ENCODE measurements around the gene PRCC. TPM values are rescaled to one million over a fixed set of nuclear protein-coding genes. Genes with fewer than 3 reads are reported as not detected.
A peak's percentile ranks its signal among the peaks of the same experiment; 100 is the strongest.

Gene PRCC
- polyA plus RNA-seq, 1 donor (not counting 4 experiments of a cell fraction or from before 2014, with no cell fraction given): 40.4 TPM

DNA sequence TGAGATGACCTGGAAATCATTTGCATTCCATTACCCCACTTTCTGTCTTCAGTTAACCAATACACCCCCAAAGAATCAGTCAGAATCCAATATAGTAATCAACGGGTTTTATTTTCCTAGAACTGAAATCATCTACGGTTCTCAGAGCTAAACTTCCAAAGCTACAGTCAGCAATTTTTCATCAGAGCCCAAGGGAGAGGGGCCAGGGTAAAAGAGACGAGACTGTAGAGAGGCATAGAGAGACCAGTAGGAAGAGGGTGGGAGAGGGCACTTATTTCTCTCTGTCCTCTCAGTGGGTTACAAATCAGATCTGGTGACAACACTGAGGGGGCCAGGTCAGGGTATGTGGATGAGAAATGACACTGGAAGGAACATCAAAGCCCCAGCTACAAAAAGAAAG, 25.3 kb upstream of the PRCC start:
- DNase-seq (ENCODE audit: low read depth, low spot score): no peak
- H4K20me1 ChIP-seq (ENCODE audit: control insufficient read depth, extremely low read depth, insufficient read depth, low read length): no peaks in the 10 kb centered on the region
- dilution Hi-C loops (cut with MboI; ENCODE audit: extremely low pct_ligation_motif_present, low sequenced_read_pairs): no loop called here
- H3K9me3 ChIP-seq (ENCODE audit: control insufficient read depth, low read depth, low read length): no peaks in the 10 kb centered on the region
- H3K9ac ChIP-seq (ENCODE audit: control insufficient read depth, extremely low read depth, insufficient read depth, low read length): no peak overlapping the region
- no peak overlapping the region for H3K4me3 ChIP-seq (ENCODE audit: control insufficient read depth in 2 of 3, extremely low read depth in 1 of 3, insufficient read depth in 2 of 3, low read depth in 1 of 3, low read length in 3 of 3)
- TF ChIP-seq, protein P1, sequence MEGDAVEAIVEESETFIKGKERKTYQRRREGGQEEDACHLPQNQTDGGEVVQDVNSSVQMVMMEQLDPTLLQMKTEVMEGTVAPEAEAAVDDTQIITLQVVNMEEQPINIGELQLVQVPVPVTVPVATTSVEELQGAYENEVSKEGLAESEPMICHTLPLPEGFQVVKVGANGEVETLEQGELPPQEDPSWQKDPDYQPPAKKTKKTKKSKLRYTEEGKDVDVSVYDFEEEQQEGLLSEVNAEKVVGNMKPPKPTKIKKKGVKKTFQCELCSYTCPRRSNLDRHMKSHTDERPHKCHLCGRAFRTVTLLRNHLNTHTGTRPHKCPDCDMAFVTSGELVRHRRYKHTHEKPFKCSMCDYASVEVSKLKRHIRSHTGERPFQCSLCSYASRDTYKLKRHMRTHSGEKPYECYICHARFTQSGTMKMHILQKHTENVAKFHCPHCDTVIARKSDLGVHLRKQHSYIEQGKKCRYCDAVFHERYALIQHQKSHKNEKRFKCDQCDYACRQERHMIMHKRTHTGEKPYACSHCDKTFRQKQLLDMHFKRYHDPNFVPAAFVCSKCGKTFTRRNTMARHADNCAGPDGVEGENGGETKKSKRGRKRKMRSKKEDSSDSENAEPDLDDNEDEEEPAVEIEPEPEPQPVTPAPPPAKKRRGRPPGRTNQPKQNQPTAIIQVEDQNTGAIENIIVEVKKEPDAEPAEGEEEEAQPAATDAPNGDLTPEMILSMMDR (optimal IDR thresholded peaks at IDR 0.05 in 1 of 3, IDR thresholded peaks at IDR 0.05 in 1 of 3, conservative IDR thresholded peaks at IDR 0.05 in 1 of 3; ENCODE audit: extremely low read depth in 1 of 3, insufficient read depth in 2 of 3, low read length in 3 of 3): no peak
- no peak for TF ChIP-seq EZH2 (IDR thresholded peaks at IDR 0.05; ENCODE audit: low read length)
- peak overlapping the region; percentile 57 for H3K4me2 ChIP-seq (ENCODE audit: control insufficient read depth, extremely low read depth, insufficient read depth, low read depth, low read length)
- H3K9me1 ChIP-seq (ENCODE audit: control insufficient read depth, extremely low read depth, insufficient read depth, low read length): no peaks in the 10 kb centered on the region
- no peaks in the 10 kb centered on the region for H3K27me3 ChIP-seq (ENCODE audit: control insufficient read depth, extremely low read depth, insufficient read depth, low read length)
- FAIRE-seq: no peak
- peaks cover 28 to 38% of the 10 kb centered on the region in 2 experiments for H3K36me3 ChIP-seq (ENCODE audit: control insufficient read depth in 2 of 2, extremely low read depth in 1 of 2, insufficient read depth in 2 of 2, low read length in 2 of 2)
- H3K27ac ChIP-seq (ENCODE audit: control insufficient read depth, insufficient read depth, low read length): peak overlapping the region; percentile 49
- H3K79me2 ChIP-seq (ENCODE audit: control insufficient read depth, insufficient read depth, low read length): peaks cover 50% of the 10 kb centered on the region
- H3K4me1 ChIP-seq (ENCODE audit: control insufficient read depth, extremely low read depth, insufficient read depth, low read length): peaks cover 18% of the 10 kb centered on the region
- H2AFZ ChIP-seq (ENCODE audit: control insufficient read depth, low read length): no peak overlapping the region

DNA sequence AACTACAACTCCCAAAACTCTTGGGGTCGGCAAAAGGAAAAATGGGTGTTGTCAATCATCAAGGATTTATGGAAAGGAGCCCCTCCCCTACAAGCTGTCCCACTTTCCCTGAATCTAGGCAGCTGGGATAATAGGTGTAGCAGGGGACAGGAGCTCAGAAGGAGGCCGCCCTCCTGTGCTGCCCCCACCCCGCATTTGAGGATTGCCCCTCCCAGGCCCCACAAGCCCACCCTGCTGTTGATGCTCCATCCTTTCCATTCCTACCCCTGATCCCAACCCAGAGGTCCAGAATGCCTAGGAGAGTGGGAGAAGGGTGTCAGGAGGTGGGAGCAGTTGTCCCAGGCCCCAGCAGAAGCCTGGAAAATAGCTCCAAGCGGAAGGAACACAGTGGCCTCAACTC, 24.5 kb upstream of the PRCC start:
- H4K20me1 ChIP-seq (ENCODE audit: control insufficient read depth, extremely low read depth, insufficient read depth, low read length): no peaks in the 10 kb centered on the region
- no peak overlapping the region for H3K4me3 ChIP-seq (ENCODE audit: control insufficient read depth in 2 of 3, extremely low read depth in 1 of 3, insufficient read depth in 2 of 3, low read depth in 1 of 3, low read length in 3 of 3)
- H3K4me1 ChIP-seq (ENCODE audit: control insufficient read depth, extremely low read depth, insufficient read depth, low read length): peaks cover 24% of the 10 kb centered on the region
- H2AFZ ChIP-seq (ENCODE audit: control insufficient read depth, low read length): no peak overlapping the region
- H3K4me2 ChIP-seq (ENCODE audit: control insufficient read depth, extremely low read depth, insufficient read depth, low read depth, low read length): no peak overlapping the region
- H3K27ac ChIP-seq (ENCODE audit: control insufficient read depth, insufficient read depth, low read length): no peak overlapping the region
- no peak for DNase-seq (ENCODE audit: low read depth, low spot score)
- no peaks in the 10 kb centered on the region for H3K9me3 ChIP-seq (ENCODE audit: control insufficient read depth, low read depth, low read length)
- H3K27me3 ChIP-seq (ENCODE audit: control insufficient read depth, extremely low read depth, insufficient read depth, low read length): no peaks in the 10 kb centered on the region
- H3K9ac ChIP-seq (ENCODE audit: control insufficient read depth, extremely low read depth, insufficient read depth, low read length): no peak overlapping the region
- H3K79me2 ChIP-seq (ENCODE audit: control insufficient read depth, insufficient read depth, low read length): peaks cover 57% of the 10 kb centered on the region
- dilution Hi-C loops (cut with MboI; ENCODE audit: extremely low pct_ligation_motif_present, low sequenced_read_pairs): no loop called here
- H3K36me3 ChIP-seq (ENCODE audit: control insufficient read depth in 2 of 2, extremely low read depth in 1 of 2, insufficient read depth in 2 of 2, low read length in 2 of 2): peaks cover 25 to 34% of the 10 kb centered on the region in 2 experiments
- FAIRE-seq: no peak
- no peaks in the 10 kb centered on the region for H3K9me1 ChIP-seq (ENCODE audit: control insufficient read depth, extremely low read depth, insufficient read depth, low read length)
- TF ChIP-seq, protein P1 (optimal IDR thresholded peaks at IDR 0.05 in 1 of 3, IDR thresholded peaks at IDR 0.05 in 1 of 3, conservative IDR thresholded peaks at IDR 0.05 in 1 of 3; ENCODE audit: extremely low read depth in 1 of 3, insufficient read depth in 2 of 3, low read length in 3 of 3): no peak
- TF ChIP-seq EZH2 (IDR thresholded peaks at IDR 0.05; ENCODE audit: low read length): no peak

Measured in keratinocyte (primary cell).